ENCODE data around the gene TRAF7.
"Not testable (repeated sequence)": the region's sequence is repeated elsewhere in the genome, so short reads cannot be mapped to it uniquely, and the experiment has no call there.

Gene TRAF7

GRCh38 chr16:2200313-2200712 lies 44.7 kb downstream of the TRAF7 start:
- DNase-seq (ENCODE audit: low read depth) = no peak

GRCh38 chr16:2203119-2203688 lies 47.6 kb downstream of the TRAF7 start:
- not testable (repeated sequence) for DNase-seq (ENCODE audit: low read depth)

- DNase-seq (ENCODE audit: low read depth) = no peak
These were observed 49.0 kb downstream of the TRAF7 start for GRCh38 chr16:2204416-2205103.

- DNase-seq (ENCODE audit: low read depth) = peak; percentile 69
These were observed 49.8 kb downstream of the TRAF7 start, which contains the start of gene MLST8 for GRCh38 chr16:2205104-2205966. TSS of gene MLST8 (plus strand) at chr16:2205454. CDS start at chr16:2206086, 632 bp downstream.

- no peak for DNase-seq (ENCODE audit: low read depth)
These were observed 50.4 kb downstream of the TRAF7 start for GRCh38 chr16:2205967-2206313.

GRCh38 chr16:2206420-2206779 lies 50.8 kb downstream of the TRAF7 start:
- DNase-seq (ENCODE audit: low read depth) = no peak

- DNase-seq (ENCODE audit: low read depth) = no peak
These were observed 51.3 kb downstream of the TRAF7 start for GRCh38 chr16:2206780-2207433.

- no peak for DNase-seq (ENCODE audit: low read depth)
These were observed 52.3 kb downstream of the TRAF7 start for GRCh38 chr16:2207872-2208271.

- no peak for DNase-seq (ENCODE audit: low read depth)
These were observed 52.7 kb downstream of the TRAF7 start for GRCh38 chr16:2208308-2208707.

- no peak for DNase-seq (ENCODE audit: low read depth)
These were observed 53.2 kb downstream of the TRAF7 start for GRCh38 chr16:2208772-2209171.

- no peak for DNase-seq (ENCODE audit: low read depth)
These were observed 53.9 kb downstream of the TRAF7 start for GRCh38 chr16:2209258-2210008.

GRCh38 chr16:2210009-2210332 lies 54.4 kb downstream of the TRAF7 start:
- DNase-seq (ENCODE audit: low read depth) = no peak

GRCh38 chr16:2210386-2211365 lies 55.1 kb downstream of the TRAF7 start, which contains the start of gene BRICD5:
TSS of gene BRICD5 (minus strand) at chr16:2210863. CDS start at chr16:2210833, 30 bp downstream.
- no peak for DNase-seq (ENCODE audit: low read depth)

GRCh38 chr16:2211923-2212347 lies 56.4 kb downstream of the TRAF7 start:
- no peak for DNase-seq (ENCODE audit: low read depth)

GRCh38 chr16:2212362-2213324 lies 57.1 kb downstream of the TRAF7 start:
- DNase-seq (ENCODE audit: low read depth) = no peak

GRCh38 chr16:2213817-2214718 lies 58.5 kb downstream of the TRAF7 start:
- no peak for DNase-seq (ENCODE audit: low read depth)

GRCh38 chr16:2214719-2214968 lies 59.1 kb downstream of the TRAF7 start, which contains the start of gene PGP:
TSS of gene PGP (minus strand) at chr16:2214840. CDS start at chr16:2214777, 63 bp downstream.
- DNase-seq (ENCODE audit: low read depth) = no peak

- DNase-seq (ENCODE audit: low read depth) = no peak
These were observed 60.7 kb downstream of the TRAF7 start for GRCh38 chr16:2216330-2216729.
